RKO (cell line): ENCODE results near the gene CD99.
"Not testable (repeated sequence)": the region's sequence is repeated elsewhere in the genome, so short reads cannot be mapped to it uniquely, and the experiment has no call there.

Source experiments
- DNase-seq: peaks from one replicate; pipeline ENCODE4 v3.0.0-alpha.2; 2016; ENCODE audit warnings: low spot score

The CD99 gene

DNA sequence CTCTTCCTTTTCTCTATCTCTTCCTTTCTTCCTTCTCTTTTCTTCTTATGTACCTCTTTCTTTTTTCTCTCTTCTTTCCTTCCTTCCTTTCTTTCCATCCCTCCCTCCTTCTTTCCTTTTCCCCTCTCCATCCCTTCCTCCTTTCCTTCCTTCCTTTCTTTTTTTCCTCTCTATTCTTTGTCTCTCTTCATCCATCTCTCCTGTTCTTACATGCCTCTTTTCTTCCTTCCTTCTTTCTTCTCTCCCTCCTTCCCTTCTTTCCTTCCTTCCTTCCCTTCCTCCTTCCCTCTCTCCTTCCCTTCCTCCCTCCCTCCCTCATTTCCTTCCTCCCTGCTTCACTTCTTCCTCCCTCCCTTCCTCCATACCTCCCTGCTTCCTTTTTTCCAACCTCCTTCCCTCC lies 41.6 kb downstream of the CD99 start:
- DNase-seq: no peak

DNA sequence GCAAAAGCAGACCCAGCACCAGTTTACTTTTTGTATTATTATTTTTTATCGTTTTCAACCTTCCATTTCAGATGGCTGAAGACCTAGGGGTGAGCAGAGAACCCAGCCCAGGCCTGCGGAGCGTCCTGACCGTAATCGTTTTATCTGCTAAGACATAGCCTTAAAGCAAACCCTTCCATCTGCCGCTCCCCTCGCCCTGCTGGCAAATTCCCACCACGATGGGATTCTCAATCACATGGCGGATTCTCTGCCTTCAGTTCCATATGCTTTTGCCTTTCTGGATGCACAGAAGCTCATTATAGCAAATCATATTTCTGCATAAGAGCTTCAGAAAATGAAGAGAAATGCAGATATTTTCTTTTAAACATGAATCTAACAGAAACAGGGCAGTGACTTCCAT lies 42.2 kb downstream of the CD99 start:
- DNase-seq: no peak

DNA sequence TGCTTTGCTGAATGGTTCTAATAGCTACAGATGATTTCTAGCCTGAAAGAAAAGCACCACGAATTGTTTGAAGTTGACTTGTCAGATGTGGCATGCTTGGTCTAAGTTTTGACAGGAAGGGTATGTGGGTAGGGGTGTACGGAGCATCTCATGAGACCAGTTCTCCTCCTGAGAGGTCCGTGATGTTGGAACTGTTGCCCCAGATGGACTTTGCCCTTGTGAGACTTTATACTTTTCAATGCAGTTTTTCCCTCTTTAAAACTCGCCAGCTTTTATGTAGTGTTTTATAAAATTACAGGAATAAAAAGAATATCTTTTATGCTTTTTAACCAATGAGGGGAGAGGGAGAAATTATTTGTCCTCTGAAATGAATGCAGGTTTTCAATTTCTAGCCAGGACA lies 44.2 kb downstream of the CD99 start:
- no peak for DNase-seq

DNA sequence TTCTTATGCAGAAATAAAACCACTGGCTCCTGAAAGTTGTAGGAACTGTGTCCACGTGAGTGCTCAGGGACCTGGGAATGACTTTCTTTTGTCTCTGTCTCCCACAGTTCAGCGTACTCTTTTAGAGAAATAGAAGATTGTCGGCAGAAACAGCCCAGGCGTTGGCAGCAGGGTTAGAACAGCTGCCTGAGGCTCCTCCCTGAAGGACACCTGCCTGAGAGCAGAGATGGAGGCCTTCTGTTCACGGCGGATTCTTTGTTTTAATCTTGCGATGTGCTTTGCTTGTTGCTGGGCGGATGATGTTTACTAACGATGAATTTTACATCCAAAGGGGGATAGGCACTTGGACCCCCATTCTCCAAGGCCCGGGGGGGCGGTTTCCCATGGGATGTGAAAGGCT lies 49.6 kb downstream of the CD99 start:
- no peak for DNase-seq

DNA sequence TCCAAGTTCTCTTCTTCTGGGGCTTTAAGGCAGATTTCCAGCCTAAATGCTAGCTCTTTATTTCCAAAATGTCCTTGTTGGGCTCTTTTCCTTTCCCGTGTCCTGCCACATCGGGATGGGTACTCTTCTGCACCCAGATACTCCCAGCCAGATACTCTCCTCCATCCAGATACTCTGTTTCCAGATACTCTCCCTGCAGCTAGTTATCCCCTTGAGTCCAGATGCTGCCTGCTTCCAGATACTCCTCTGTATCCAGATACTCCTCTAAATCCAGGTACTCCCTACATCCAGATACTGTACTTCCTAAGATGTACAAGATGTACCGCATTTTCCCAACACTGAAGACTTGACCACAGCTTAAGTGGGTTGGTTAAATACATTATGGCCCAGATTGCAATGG lies 50.3 kb downstream of the CD99 start:
- no peak for DNase-seq

DNA sequence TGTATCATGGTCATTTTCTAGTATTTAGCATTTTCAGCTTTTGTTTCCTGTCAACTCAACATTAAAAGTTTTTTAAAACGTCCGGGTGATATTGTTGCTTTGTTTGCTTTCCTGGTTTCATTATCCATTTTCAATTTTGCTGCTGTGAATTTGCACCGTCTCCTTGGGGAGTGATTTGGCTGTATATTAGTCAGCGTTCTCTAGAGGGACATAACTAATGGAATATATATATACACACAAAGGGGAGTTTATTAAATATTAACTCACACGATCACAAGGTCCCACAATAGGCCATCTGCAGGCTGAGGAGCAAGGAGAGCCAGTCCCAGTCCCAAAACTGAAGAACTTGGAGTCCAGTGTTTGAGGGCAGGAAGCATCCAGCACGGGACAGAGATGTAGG lies 55.2 kb downstream of the CD99 start:
- DNase-seq: not testable (repeated sequence)

DNA sequence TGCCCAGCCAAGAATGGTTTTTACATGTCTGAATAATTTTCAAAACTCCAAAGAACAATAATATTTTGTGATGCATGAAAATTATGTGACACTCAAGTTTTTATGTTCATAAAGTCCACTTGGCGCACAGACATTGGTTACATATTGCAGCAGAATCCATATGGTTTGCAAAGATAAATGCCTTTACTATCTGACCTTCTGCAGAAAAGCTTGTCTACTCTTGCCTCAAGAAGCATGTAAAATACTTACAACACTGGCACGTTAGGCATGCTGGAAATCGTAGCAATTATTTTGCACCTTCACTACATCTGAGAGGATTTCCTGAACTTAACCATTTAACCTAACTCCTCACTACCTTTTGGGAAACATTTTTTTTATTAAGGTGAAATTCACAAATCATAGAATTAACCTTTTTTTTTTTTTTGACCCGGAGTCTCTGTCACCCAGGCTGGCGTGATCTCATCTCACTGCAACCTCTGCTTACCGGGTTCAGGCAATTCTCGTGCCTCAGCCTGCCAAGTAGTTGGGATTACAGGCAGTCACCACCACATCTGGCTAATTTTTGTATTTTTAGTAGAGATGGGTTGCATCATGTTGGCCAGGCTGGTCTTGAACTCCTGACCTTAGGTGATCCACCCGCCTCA lies 57.2 kb downstream of the CD99 start:
- DNase-seq: no peak

DNA sequence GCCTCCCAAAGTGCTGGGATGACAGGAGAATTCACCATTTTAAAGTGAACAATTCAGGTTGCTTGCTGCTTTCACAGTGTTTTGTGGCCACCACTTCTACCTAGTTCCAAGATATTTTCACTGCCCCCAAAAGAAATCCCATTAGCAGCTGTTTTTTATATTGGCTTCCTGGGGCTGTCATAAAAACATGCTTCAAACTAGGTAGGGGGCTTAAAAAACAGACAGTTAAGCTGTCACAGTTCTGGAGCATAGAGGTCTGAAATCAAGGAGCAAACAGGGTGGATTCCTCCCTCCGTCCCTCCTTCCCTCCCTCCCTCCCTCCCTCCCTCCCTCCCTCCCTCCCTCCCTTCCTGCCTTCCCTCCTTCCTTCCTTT lies 57.7 kb downstream of the CD99 start:
- DNase-seq: no peak

DNA sequence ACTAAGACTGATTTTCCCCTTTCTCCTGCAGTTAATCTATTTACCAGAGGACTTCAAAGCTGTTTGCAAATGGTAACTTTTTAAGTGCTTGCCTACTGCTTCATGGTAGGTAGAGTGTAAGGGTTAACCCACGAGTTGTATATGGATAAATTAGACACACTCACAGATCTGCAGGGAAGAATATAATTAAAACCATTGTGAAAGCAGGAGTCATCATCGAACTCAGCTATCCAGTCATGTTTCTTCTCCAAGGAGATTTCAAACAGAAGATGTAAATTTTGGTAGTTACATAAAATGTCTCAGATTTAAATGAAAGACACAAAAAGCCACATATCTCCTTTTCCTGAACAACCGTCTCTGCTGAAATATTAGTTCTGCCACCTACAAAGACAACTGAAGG lies 60.2 kb downstream of the CD99 start:
- DNase-seq: no peak

DNA sequence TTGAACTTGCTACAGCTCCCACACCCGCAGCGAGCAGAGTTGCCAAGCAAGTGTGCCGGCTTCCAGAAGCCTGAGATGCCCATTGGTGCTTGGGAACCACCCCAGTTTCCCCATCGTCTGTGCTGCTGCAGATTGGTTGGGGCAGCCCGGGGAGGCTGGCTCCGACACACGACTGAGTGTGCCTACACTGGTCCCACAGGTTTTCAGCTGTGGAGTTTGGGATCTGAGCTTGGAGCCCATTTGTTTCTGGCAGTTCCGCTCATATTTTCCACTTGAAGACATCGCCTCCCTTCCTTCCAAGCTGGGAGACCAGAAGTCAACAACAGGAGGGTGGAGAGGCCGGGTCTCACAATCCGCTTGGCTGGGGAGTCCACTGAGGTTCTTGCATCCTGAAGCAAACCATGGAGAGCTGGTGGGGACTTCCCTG lies 60.8 kb downstream of the CD99 start, which contains the start of gene XG:
Gene XG, plus strand, starts transcription at position 167 of the 427 bp plus-strand sequence. Its CDS starts 235 bp downstream, at position 402.
- not testable (repeated sequence) for DNase-seq

DNA sequence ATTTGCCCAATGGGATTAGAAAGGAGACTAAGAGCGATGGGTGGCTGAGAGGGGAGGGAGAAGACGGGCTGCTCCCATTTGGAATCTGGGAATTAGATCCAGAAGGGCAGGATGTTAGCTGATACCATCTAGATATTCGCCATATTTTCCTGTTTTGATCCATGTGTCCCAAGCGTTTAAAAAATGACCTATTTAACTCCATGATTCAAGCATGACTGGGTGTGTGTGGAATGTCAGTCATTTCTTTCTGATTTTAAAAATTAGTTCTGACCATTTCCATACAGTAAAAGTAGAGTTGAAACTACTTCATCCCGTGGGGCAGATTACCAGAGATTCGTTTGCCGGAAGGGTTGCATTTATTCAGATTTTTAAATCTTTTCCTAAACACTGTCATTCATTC lies 61.3 kb downstream of the CD99 start:
- not testable (repeated sequence) for DNase-seq

DNA sequence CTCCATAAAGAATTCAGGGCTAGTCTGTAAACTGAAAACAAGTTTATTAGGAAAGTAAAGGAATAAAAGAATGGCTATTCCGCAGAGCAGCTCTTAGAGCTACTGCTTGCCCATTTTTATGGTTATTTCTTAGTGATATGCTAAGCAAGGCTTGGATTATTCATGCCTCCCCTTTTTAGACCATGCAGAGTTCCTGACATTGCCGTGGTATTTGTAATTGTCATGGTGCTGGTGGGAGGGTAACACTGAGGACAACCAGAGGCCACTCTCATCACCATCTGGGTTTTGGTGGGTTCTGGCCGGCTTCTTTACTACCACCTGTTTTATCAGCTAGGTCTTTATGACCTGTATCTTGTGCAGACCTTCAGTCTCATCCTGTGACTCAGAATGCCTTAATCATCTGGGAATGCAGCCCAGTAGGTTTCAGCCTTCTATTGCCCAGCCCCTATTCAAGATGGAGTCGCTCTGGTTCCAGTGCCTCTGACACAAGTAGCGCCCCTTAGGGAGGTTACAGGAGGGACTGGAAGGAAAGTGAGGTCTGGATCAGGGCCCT lies 64.1 kb downstream of the CD99 start:
- not testable (repeated sequence) for DNase-seq

DNA sequence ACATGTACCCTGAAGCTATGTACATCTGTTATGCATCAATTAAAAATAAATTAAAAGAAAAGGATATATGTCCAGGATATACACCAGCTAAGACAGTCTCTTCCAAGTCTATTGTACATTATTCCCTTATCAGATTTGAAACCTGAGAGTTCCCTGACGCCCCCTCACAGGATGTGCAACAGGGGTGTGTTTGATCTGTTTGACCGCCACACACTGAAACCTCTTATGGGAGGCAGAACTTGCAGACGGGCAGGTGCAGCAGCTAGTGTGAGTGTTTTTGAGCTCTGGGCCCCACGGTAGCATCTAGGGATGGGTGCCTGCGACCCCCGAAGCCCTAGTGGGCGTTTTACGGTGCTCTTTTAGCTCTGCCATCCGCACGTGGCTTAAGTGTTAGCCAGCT lies 65.5 kb downstream of the CD99 start:
- DNase-seq: no peak

DNA sequence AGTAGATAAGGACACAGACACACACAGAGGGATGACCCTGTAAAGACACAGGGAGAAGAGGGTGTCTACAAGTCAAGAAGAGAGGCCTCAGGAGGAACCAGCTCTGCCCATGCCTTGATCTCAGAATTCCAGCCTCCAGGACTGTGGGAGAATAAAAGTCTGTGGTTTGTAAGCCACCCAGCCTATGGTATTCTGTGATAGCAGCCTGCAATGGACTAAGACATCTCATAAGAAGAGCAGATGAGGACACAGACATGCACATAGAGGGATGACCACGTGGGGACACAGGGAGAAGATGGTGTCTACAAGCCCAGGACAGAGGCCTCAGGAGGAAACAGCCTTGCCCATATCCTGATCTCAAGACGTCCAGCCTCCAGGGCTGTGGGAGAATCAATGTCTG lies 70.2 kb downstream of the CD99 start:
- DNase-seq: no peak

DNA sequence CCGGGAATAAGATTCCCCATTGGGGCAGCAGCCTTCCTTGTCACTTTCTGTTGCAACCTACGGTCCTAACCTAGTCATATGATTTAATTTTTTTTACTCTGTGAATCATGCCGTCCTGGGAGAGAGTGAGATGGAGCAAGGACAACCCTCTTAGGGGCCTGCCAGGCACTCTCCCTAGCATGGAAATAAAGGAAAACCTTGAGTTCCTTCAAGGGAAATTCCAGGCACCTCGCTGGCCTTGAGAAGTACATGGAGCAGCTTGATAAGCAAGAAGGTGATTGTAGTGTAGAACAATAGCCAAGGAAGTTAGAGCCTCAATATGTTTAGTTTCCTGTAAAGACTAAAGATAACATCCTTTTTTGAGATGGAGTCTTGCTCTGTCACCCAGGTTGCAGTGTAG lies 71.6 kb downstream of the CD99 start:
- DNase-seq: not testable (repeated sequence)

DNA sequence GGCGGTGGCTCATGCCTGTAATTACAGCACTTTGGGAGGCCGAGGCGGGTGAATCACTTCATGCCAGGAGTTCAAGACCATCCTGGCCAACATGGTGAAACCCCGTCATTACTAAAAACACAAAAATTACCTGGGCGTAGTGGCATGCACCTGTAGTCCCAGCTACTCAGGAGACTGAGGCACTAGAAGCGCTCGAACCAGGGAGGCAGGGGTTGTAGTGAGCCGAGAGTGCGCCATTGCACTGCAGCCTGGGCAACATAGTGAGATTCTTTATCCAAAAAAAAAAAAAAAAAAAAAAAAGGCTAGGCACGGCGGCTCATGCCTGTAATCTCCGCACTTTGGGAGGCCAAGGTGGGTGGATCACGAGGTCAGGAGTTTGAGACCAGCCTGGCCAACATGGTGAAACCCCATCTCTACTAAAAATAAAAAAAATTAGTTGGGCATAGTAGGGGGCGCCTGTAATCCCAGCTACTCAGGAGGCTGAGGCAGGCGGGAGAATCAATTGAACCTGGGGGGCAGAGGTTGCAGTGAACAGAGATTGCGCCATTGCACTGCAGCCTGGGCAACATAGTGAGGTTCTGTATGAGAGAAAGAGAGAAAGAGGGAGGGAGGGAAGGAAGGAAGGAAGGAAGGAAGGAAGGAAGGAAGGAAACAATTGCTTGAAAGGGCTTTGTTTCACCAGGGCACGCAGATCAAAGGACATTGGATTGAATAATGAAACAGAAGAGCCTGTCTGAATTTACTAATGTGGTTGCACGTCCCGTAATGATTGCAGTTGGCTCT lies 73.9 kb downstream of the CD99 start:
- DNase-seq: not testable (repeated sequence)

DNA sequence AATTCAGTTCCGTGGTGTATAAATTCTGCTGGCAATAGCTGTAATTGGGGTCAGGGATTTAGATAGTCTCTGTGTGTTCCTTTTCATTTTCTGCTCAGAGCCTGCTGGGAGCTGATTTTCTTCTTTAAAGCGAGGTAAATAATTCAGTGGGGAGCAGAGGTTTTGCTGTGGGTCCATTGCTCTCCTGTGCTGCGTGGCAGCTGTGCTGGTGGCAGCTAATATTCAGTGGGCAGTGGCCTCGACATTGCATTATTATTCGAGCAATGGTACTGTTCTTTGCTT lies 74.4 kb downstream of the CD99 start:
- no peak for DNase-seq

DNA sequence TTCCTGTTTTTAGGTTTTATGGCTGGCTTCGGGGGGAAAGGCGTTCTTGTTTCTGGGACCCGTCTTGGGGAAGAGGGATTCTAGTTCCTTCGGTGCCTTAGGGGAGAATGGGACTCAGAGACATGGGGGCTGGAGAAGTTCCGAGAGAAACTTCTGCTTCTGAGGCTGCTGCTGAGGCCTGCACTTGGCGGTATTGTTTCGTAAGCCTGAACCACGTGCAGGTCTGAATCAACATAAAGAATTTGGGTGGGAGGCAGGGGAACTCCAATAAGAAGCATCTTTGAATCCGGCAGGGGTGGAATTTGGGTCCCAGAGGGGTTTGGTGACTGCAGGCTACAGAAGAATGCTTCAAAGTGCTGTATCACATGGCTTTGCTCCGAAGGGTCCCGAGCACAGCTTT lies 75.8 kb downstream of the CD99 start:
- DNase-seq: no peak

DNA sequence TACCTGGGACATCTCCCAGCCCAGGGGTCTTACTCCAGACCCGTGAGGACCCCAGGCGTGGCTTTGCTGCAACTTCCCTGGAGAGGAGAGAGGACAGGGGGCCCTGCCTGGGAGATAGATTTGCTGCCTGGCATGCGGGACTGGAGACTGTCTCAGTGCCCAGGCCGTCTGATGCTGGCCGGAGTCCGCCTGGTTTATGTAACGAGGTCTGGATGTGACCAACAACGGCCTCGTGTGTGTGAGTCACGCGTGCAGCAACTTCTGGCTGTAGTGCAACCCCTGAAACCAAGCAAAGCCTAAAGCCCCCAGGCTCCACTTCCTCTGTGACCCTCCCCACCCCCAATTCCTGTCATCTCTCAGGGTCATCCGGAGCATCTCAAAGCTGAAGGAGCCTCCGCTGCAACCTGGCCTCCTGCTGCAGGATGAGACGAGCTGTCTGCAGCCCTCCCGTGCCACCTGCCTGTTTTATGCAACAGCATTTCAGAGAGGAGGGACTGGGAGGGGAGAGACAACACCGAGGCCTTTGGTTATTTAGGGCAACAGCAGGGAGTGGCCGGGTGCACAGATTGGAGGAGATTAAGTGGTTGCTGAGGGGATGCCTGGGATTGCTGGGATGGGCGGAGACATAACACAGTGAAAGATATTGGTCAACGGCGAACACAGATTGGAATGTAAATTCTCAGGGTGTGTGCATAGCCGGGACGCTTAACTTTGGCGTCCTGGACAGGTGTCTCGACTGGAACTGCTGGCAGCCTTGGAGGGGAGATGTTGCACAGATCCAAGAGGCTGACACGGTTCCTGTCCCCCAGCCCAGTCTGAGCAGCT lies 76.7 kb downstream of the CD99 start:
- DNase-seq: no peak

DNA sequence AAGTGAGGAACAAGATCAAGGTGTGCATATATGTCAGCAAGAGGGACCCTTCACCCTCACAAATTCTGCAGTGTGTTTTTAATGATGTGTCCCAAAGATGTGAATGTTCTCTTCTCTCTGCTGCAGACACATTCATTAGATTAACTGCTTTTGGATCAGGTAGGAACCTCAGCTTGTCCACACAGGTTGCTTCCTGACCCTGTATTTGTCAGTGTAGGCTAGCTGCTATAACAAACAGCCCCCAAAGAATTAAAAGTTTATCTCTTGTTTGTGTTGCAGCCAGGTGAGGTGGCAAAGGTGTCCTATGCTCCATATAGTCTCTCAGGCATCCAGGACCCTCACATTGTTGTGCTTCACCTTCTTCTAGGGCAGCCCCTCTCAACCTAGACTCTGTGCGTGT lies 78.5 kb downstream of the CD99 start:
- DNase-seq: no peak

DNA sequence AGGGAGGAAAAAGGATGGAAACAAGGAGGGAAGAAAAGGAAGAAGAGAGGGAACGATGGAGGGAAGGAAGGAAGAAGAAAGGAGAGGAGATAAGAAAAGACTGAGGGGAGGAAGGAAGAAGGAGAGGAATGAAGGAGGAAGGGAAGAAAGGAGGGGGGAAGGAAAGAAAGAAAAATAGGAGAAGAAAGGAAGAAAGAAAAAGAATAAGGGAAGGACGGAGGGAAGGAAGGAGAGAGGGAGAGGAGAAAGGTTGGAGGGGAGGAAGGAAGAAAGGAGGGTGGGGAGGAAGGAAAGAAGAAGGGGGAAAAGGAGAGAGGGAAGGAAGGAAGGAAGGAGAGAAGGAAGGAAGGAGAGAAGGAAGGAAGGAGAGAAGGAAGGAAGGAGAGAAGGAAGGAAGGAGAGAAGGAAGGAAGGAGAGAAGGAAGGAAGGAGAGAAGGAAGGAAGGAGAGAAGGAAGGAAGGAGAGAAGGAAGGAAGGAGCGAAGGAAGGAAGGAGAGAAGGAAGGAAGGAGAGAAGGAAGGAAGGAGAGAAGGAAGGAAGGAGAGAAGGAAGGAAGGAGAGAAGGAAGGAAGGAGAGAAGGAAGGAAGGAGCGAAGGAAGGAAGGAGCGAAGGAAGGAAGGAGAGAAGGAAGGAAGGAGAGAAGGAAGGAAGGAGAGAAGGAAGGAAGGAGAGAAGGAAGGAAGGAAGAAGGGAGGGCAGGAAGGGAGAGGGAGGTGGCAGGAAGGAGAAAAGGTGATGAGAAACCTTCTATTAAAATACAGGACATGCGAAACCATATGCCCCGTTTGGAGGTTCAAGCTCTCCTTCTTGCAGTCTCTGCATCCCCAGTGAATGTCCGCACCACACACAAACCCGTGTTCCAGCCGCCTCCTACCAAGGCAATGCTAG lies 82.3 kb downstream of the CD99 start:
- not testable (repeated sequence) for DNase-seq

DNA sequence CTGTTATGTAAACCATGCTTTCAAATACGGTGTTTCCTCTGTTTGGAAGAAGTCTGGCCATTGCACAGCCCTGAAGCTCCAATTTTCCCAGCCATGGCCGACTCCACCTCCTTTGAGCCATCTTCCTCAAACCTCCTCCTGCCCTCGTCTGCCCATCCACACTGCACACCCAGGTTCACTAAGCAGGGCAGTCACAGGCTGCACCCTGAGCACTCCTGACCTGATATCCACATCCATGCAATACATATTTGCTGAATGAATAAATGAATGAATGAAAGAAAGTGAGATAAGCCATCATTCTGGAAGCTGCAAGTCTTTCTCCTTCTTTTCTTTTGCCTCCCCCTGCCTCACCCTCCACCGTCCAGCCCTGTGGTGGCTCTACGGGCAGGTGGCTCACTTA lies 83.0 kb downstream of the CD99 start:
- no peak for DNase-seq
